GM18909 (cell line): ENCODE results near the gene FEZ2.

Experiments
- ATAC-seq: cut with Tn5 transposase; IDR thresholded peaks from one replicate; pipeline ENCODE4 v1.9.1; 2021; ENCODE audit warnings: mild to moderate bottlenecking; ENCODE audit not compliant: unreplicated experiment, poor library complexity

FEZ2 gene

DNA sequence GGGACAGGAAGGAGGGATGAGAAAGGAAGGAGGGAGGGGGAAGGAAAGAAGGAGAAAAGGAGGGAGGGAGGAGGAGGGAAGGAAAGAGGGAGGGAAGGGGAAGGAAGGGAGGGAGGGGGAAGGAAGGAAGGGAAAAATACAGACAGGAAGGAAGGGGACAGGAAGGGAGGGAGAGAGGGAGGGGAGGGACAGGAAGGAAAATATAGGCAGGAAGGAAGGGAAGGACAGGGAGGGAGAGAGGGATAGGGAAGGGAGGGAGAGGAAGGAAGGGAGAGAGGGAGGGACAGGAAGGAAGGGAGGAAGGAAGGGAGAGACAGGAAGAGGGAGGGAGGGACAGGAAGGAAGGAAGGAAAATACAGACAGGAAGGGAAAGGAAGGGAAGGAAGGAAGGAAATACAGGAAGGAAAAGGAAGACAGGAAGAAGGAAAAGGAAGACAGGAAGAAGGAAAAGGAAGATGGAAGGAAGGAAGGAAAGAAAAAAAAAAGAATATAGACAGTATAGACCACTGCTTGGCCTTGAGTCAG is 63.6 kb downstream of the FEZ2 start:
- no peak for ATAC-seq

DNA sequence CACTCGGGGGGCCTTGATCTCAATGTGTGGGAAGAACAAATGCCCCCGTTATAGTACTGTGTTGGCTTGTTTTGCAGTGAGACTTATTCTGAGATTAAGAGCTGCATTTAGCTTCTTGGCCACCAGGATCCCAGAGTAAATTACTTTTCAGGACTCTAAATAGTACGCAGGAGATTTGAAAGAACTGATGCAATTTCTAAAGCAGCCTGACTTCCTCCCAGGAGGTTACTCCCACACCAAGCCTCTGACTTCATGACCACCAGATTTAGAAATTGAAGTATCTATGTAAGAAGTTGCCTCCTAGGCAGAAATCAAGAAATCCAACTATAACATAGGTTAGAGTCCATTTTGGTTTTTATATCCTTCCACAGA is 67.0 kb downstream of the FEZ2 start:
- ATAC-seq, result no peak

DNA sequence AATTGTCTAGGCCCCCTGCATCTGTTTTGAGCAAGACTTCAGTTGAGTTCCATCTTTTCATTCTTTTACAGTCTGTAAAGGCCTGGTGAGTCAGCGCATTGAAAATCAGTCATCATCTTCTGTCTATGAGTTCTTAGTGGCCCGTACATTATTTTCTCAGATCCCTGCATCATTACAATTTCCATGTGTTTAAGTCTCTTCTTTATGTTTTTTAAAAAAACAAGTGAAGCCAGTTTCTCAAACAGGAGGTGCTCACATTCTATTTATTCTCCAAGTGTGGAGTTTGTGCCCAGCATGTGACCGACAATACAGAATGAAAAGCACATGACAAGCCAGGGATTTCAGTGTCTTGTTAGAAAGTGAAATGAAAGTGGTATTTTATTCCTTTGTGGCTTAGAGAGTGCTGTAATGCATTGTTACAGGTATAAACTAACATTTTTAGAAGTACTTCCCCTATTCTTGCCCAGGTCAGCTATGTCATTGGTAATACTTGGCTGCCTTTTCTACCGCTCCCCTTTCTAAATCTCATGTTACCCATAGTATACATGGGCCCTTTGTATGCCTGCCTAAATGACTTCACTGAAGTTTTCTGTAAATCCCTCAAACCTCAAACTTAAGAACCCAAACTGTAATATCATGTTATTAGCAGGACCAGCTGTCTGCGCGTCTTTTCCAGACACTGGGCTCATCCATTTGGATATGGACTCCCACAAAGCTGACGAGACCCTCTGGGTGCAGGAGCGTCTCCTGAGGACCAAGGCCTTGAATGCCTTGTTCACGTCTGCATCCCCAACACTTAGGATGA is 67.6 kb downstream of the FEZ2 start:
- ATAC-seq, result peak; percentile 76

DNA sequence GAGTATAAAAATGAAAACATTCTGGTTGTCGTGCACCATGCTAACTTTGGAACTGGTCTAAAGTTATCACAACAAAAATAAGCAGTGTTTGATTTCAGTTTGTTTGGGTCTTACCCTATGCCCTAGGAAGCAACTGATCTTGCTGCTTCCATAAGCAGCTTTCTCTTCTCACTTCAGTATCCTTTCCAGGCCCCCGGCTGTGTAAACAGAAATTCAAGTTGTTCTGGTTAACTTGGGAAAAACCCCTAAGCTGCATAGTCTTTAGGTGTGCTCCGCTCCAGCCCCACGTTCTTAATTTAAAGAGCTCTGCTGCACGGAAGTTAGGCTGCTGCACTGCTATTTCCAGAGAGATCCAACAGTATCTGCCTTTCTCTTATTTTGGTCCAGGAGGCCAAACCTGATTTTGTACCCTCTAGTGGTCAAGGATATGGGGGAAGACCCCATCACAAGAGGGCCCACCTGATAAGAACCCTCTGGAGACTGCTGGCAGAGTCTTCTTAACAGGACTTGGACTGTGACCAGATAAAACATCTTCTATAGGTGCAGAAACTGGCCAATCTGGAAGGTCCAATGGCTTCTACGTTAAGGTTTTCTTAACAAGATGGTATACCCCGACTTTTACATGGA is 69.1 kb downstream of the FEZ2 start:
- peak; percentile 24 for ATAC-seq

DNA sequence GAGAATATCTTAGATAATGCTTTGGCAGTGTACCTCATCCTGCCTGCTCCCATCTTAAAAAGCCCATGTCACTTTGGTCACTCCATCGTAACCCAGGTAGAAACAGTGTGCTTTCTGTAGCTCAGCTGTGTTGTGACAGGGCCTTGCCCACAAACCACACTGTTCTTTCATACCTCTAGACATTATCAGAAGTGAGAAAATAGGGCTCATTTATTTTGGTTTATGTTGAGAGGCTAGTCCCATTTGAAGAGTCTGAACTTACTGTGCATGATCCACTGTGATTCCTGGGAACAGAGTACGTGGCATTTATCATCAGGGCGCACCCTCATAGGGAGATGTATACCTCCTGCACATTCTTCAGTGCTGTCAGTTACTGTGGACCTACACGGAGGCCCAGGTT is 69.7 kb downstream of the FEZ2 start:
- peak; percentile 76 for ATAC-seq

DNA sequence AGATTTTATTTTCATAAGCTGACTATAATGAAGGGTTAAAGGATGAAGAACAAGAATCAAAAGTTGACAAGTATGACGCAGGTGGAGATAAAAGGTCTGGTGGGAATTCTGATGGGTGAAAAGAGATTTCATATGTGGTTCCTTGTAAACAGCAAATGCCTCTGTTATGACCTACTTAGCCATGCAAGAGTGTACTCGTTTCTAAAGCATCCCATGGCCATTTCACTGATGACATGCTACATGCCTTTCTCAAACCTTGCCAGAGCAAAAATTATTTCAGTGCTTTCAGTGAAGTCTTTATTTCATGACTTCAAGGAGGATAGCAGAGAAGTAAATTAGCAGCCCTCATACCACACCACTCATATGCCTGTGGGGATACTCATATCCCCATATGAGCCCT is 71.7 kb downstream of the FEZ2 start:
- ATAC-seq, result no peak

DNA sequence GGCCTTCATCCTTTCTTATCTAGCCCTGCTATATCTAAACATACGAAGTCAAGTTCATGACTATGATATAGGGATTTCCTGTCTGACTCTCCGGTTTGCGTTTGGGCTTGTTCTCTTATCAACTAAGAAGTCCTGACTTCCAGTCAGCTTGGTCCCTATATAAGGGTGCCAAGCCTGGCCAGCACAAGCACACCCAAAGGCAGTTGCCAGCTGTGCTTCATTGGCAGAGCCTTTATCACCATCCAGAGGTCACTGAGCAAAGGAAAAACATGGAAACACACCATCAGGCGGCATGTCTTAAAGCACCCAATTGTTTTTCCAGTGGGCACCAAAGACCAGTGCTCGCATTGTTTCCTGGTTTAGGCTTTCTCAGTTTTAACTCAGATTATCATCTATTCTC is 72.7 kb downstream of the FEZ2 start:
- no peak for ATAC-seq

DNA sequence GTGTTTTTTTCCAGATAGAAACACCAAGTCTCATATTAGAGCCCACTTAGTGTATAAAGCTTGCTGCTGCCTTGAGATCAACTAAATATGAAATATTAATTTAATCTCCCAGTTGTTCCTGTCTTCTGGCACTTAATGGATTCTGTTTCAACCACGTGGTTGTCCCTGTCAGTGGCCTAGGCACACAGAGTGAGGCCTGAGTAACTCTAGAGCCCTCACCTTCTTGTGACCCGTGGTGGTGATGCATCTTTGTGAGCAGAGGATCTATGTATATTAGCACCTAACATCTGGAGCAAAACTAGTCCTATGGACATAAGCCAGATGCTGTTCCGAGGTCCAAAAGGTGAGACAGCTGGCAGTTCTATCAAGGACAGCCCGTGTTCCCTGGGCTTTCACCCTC is 74.8 kb downstream of the FEZ2 start:
- ATAC-seq, result no peak

DNA sequence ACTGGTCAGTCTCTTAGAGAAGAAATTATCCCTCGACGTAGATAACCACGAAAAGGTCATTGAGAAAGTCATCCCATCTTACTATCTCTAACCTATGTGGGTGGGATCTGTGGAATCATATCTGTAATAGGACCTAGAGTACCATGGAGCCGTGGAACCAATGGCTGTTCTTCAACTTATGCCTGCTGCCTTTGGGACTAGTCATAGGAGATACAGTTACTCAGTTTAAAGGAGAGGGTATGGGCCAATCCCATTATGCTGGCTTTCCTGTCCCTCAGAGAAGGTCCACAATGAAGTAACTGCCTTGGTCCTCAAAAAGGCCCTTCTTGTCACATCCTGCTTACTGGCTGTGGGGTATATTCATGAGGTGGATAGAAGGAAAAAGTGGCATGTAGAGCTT is 77.5 kb downstream of the FEZ2 start:
- ATAC-seq, result no peak

DNA sequence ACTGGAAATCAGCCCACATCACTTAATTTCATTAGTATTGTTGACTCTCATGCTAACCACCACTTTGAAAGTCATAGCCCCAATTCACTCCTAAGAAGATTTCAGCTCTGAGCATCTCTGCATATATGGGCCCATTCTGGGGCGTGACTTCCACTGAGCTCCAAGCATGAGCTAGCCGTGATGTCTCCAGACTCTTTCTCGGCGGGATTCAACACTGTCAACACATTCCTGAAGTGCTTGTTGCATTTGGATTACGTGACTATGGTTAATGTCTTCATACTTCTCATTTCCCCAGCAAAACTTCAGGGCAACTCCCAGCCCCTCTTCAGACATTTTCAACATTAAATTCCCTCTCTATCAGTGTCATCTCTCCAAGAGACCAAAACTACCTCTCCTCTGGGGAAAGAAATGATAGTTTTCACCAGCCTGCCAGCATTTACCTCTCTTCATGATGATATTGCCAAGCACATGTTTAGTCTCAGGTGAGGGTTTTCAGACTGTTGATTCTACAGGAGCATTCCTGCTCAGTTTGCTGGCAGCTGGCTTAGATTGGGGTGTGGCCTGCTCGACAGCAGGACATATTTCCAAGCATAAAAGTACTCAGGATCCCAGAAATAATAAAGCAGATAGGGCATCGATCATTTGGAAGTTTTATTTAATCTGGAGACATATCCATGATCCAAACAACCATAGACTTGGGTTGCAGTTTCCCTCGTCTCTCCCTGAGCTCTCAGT is 81.7 kb downstream of the FEZ2 start:
- no peak for ATAC-seq

DNA sequence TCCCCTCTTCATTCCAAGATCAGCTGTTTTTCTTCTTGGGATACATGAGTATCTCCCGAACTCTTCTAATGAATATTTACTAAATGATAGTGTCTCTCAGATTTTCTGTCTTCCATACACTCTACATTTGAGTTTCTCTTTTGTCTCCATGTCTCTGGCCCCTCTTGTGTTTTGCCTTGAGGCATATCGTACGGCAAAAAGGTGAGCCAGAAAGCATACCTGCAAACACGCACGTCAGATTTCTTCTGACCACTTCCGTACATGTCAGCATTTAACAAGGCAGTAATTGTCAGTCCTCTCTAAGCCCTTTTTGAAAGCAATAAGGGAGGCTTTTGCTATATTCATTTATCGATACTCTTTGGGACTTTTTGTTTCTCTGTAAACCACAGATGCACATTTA is 82.4 kb downstream of the FEZ2 start:
- ATAC-seq, result no peak

DNA sequence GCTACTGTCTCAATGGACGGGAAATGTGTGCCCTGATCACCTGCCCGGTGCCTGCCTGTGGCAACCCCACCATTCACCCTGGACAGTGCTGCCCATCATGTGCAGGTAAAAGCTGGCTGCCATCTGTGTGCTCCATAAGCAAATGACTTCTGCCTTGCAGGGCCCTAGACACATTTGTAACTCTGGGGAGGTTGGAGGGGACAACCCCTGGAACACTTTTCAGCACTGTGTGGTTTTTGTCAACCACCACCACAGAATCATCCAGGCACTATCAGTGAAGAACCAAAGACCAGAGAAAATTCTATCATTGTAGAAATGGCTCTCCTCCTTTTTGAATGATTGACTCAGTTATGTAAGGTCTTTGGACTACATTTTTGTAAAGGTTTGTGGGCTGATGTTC is 84.3 kb downstream of the FEZ2 start:
- ATAC-seq, result no peak

DNA sequence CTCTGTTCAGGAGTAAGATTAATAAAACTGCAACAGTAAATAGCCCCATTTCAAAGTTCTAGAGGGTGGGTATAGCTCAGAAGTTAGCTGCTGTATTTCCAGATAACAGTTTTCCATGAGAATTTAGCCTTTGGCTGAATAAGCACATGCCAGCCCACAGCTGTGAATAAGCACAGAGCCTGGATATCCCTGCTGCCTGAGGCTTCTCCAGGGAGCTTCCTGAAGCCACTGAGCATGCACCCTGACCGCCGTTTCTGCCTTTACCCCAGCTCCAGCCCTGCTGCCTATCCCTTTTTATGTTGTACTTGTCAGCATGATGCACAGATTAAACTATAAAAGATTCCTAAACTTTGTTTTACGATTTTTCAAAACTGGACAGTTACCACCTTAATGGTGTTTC is 85.3 kb downstream of the FEZ2 start:
- ATAC-seq, result no peak

DNA sequence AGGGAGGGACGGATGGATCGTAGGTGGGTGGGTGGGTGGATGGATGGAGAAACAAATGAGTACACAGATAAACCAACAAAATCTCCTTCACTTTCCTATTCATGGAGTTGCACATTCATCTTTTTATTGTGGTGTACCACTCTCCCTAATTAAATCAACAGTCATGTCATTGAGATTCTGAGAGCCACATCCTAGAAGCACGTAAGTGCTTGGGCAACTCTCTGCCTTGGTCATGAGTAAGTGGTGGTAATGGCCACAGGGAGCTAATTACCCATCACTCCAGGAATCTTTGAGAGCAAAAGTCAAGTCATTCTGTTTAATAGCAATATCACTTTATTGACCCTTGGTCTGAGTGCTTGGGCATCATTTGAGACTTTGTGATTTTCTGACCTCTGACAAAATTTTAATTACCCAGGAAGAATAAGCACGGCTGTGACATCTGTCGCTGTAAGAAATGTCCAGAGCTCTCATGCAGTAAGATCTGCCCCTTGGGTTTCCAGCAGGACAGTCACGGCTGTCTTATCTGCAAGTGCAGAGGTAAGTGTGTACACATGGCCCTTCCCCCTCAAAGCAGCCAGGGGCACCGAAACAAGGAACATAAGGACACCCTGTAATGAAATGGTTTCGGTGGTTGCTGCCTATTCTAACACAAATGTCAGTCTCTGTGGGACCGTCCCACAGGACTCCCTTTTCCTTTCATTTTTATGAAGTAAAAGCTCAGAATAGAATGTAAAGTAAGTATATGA is 85.9 kb downstream of the FEZ2 start:
- no peak for ATAC-seq

DNA sequence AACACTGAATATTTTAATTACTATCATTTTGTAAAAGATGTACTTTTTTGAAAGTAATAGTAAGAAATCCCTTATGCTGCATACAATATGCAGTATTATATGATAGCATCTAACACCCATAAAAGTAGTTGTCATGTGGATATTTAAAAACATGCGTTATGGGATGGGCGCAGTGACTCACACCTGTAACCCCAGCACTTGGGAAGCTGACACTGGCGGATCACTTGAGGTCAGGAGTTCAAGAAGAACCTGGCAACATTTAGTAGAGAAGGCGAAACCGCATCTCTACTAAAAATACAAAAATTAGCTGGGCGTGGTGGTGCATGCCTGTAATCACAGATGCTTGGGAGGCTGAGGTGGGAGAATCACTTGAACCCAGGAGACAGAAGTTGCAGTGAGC is 88.9 kb downstream of the FEZ2 start:
- ATAC-seq, result no peak

DNA sequence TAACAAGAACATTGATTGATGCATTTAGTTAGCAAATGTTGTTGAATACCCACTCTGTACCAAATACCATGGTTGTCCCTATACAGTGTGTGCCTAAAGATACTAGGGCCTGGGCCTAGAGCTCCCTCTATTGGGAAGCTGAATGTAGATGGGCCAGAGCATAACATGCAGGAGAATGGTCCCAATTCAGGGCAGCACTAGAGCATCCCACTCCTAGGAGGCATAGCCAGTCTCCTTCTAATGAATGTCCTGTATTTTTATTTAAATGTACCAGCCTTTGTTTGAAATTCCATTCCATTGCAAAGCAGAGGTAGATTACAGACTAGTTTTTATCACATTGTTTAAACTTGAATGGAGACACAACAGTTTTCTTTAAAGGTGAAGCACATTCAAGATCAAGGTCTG is 90.6 kb downstream of the FEZ2 start:
- ATAC-seq, result peak; percentile 95
